GM21619 (cell line): Measurements from ENCODE around the gene YPEL1.

Experiments
- ATAC-seq: cut with Tn5 transposase; IDR thresholded peaks from one replicate; pipeline ENCODE4 v1.9.1; 2021; ENCODE audit not compliant: unreplicated experiment

The YPEL1 gene

GRCh38 chr22:21659864-21660525 lies 75.6 kb downstream of the YPEL1 start:
- ATAC-seq, result no peak

- peak; percentile 69 for ATAC-seq
These were observed 78.1 kb downstream of the YPEL1 start for GRCh38 chr22:21657360-21658032.

GRCh38 chr22:21657020-21657359 lies 78.6 kb downstream of the YPEL1 start:
- no peak for ATAC-seq

- ATAC-seq, result no peak
These were observed 82.7 kb downstream of the YPEL1 start for GRCh38 chr22:21652547-21653545.

GRCh38 chr22:21652010-21652546 lies 83.5 kb downstream of the YPEL1 start:
- ATAC-seq, result peak; percentile 88

GRCh38 chr22:21651521-21652009 lies 84.0 kb downstream of the YPEL1 start:
- peak; percentile 14 for ATAC-seq

GRCh38 chr22:21650823-21651520 lies 84.6 kb downstream of the YPEL1 start:
- no peak for ATAC-seq

- no peak for ATAC-seq
These were observed 85.3 kb downstream of the YPEL1 start for GRCh38 chr22:21650280-21650679.
